HEK293 (cell line): ENCODE measurements around the gene FFAR2.

Experiments
- KLF9 ChIP-seq: fragments of 450-650 bp; formaldehyde crosslinking; IDR thresholded peaks from 2 replicates; pipeline ENCODE4 v1.5.1; 2016; ENCODE audit warnings: missing biosample characterization, missing genetic modification characterization, low read depth
- ZNF677 ChIP-seq: fragments of 450-650 bp; IDR thresholded peaks from 2 replicates; pipeline ENCODE4 v1.5.0; 2018; ENCODE audit warnings: missing biosample characterization, mild to moderate bottlenecking, missing genetic modification characterization, moderate library complexity
- ZNF707 ChIP-seq: fragments of 450-650 bp; formaldehyde crosslinking; IDR thresholded peaks from 2 replicates; pipeline ENCODE4 v1.5.1; 2016; ENCODE audit warnings: missing biosample characterization, missing genetic modification characterization

- TF ChIP-seq ZNF677 (tag by site-specific recombination) (no peak), KLF9 (no peak), ZNF707 (tag by site-specific recombination) (no peak)
These were observed 47.3 kb upstream of the FFAR2 start for GRCh38 chr19:35400773-35401100.
